ENCODE results near the gene NTF4. TPM values are rescaled to one million over a fixed set of nuclear protein-coding genes. Genes with fewer than 3 reads are reported as not detected.
A peak's percentile ranks its signal among the peaks of the same experiment; 100 is the strongest.

Gene NTF4
- polyA plus RNA-seq, 1 of the 3 experiments (the other 2 are of a cell fraction): 0.66 TPM

- H2AFZ ChIP-seq (ENCODE audit: low read depth): no peak overlapping the region
- peaks cover 21% of the 10 kb centered on the region; the same call in 1 of the 2 replicates for H3K79me2 ChIP-seq (ENCODE audit: insufficient read depth)
- CTCF ChIA-PET: interaction anchor here (0.8 to 1.6 kb wide), 2 partner anchors 8 to 48 kb away, joined by 3 to 6 read pairs; partner anchors contain the start of gene LIN7B
- no peak overlapping the region for H3K4me3 ChIP-seq (ENCODE audit: low read depth in 2 of 2, low read length in 1 of 2)
- H3K4me2 ChIP-seq: no peak overlapping the region
- TF ChIP-seq CTCF (IDR thresholded peaks at IDR 0.05) (no peak), SIN3A (IDR thresholded peaks at IDR 0.05; ENCODE audit: borderline replicate concordance, low read depth, low read length) (no peak), RAD21 (IDR thresholded peaks at IDR 0.05; ENCODE audit: low read length) (no peak), TCF12 (IDR thresholded peaks at IDR 0.05) (no peak), EZH2phosphoT487 (IDR thresholded peaks at IDR 0.05; ENCODE audit: borderline replicate concordance, low read depth) (no peak), FOXM1 (IDR thresholded peaks at IDR 0.05; ENCODE audit: low read depth) (no peak), EP300 (IDR thresholded peaks at IDR 0.05; ENCODE audit: borderline replicate concordance in 1 of 2, low read depth in 1 of 2, low read length in 1 of 2) (no peak), GABPA (IDR thresholded peaks at IDR 0.05; ENCODE audit: low read depth) (no peak), TEAD4 (IDR thresholded peaks at IDR 0.05; ENCODE audit: borderline replicate concordance, insufficient read depth) (no peak), ZBTB33 (IDR thresholded peaks at IDR 0.05; ENCODE audit: borderline replicate concordance, low read depth) (no peak), RXRA (IDR thresholded peaks at IDR 0.05; ENCODE audit: borderline replicate concordance, low read depth) (no peak), USF2 (IDR thresholded peaks at IDR 0.05; ENCODE audit: borderline replicate concordance, low read depth, low read length) (no peak), NRF1 (IDR thresholded peaks at IDR 0.05; ENCODE audit: low read depth, low read length) (no peak), JUND (IDR thresholded peaks at IDR 0.05) (no peak), RCOR1 (IDR thresholded peaks at IDR 0.05; ENCODE audit: low read length) (no peak), NFIC (IDR thresholded peaks at IDR 0.05; ENCODE audit: borderline replicate concordance) (no peak), MAX (IDR thresholded peaks at IDR 0.05; ENCODE audit: low read depth) (no peak), TAF1 (IDR thresholded peaks at IDR 0.05; ENCODE audit: borderline replicate concordance, low read depth, low read length) (no peak)
- no peaks in the 10 kb centered on the region for H4K20me1 ChIP-seq (ENCODE audit: insufficient read depth)
- H3K9me3 ChIP-seq: no peaks in the 10 kb centered on the region
- no peaks in the 10 kb centered on the region for H3K27me3 ChIP-seq (ENCODE audit: insufficient read depth)
- H3K27ac ChIP-seq (ENCODE audit: low read depth in 2 of 2, low read length in 1 of 2): no peak overlapping the region
- peaks cover 3% of the 10 kb centered on the region for H3F3A ChIP-seq (replicated peaks; ENCODE audit: insufficient read depth)
- H3K9ac ChIP-seq: no peak overlapping the region
- DNase-seq: peak; percentile 33
- H3K36me3 ChIP-seq (replicated peaks in 1 of 2; ENCODE audit: control insufficient read depth in 1 of 2, insufficient read depth in 2 of 2, low read length in 1 of 2): no peaks in the 10 kb centered on the region
- POLR2A ChIA-PET: no interaction called here
- no peaks in the 10 kb centered on the region for H3K9me2 ChIP-seq
- H3K4me1 ChIP-seq (ENCODE audit: control insufficient read depth in 1 of 2, insufficient read depth in 2 of 2, low read depth in 1 of 2, low read length in 1 of 2): peaks cover 0 to 8% of the 10 kb centered on the region in 2 experiments; a peak in 1 of 4 replicates
- 58% methylated on average over 8 of the region's 13 CpGs for WGBS (ENCODE audit: low lambda C conversion rate)
Observed at GRCh38 chr19:49065905-49066512, 1.4 kb upstream of the NTF4 start.

Data from SK-N-SH (cell line).